RWPE1 (cell line): Measurements from ENCODE around the gene CAPN3.

Experiments
- CTCF ChIA-PET: fragments of 350-600 bp; sonication (Branson Sonifier 250); formaldehyde crosslinking; extraction: SDS; loops from one replicate; lab custom pipeline; 2021; lab: Yijun Ruan, JAX
- POLR2A ChIA-PET: fragments of 400-600 bp; formaldehyde crosslinking; extraction: SDS; loops from one replicate; lab custom pipeline; 2020; ENCODE audit warnings: antibody characterized with exemption; ENCODE audit not compliant: low non-redundant PET; lab: Yijun Ruan, JAX
- DNase-seq: peaks from one replicate; pipeline ENCODE4 v3.0.0; 2012; ENCODE audit warnings: low spot score
- H3K27ac ChIP-seq: fragments of 450-650 bp; 2 replicates; pipeline ENCODE4 v1.5.1; 2017
- TF ChIP-seq, protein P1 (sequence below): fragments of 450-650 bp; conservative IDR thresholded peaks from 2 replicates; pipeline ENCODE4 v1.5.1; 2017; ENCODE audit warnings: low read depth, mild to moderate bottlenecking

CAPN3 gene

DNA sequence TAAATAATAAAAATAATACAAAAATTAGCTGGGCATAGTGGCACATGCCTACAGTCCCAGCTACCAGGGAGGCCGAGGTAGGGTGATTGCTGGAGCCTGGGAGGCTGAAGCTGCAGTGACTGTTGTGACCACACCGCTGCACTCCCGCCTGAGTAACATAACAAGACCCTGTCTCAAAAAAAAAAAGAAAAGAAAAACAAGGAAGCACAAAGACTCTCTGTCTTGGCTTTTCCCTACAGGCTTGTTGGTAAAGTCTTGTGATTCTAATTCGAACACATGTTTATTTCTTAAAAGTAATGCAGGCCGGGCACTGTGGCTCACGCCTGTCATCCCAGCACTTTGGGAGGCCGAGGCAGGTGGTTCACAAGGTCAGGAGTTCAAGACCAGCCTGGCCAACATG, 60.1 kb downstream of the CAPN3 start:
- TF ChIP-seq, protein P1, sequence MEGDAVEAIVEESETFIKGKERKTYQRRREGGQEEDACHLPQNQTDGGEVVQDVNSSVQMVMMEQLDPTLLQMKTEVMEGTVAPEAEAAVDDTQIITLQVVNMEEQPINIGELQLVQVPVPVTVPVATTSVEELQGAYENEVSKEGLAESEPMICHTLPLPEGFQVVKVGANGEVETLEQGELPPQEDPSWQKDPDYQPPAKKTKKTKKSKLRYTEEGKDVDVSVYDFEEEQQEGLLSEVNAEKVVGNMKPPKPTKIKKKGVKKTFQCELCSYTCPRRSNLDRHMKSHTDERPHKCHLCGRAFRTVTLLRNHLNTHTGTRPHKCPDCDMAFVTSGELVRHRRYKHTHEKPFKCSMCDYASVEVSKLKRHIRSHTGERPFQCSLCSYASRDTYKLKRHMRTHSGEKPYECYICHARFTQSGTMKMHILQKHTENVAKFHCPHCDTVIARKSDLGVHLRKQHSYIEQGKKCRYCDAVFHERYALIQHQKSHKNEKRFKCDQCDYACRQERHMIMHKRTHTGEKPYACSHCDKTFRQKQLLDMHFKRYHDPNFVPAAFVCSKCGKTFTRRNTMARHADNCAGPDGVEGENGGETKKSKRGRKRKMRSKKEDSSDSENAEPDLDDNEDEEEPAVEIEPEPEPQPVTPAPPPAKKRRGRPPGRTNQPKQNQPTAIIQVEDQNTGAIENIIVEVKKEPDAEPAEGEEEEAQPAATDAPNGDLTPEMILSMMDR: no peak
- H3K27ac ChIP-seq: no peak overlapping the region
- POLR2A ChIA-PET: no interaction called here
- CTCF ChIA-PET: no interaction called here
- DNase-seq: no peak

DNA sequence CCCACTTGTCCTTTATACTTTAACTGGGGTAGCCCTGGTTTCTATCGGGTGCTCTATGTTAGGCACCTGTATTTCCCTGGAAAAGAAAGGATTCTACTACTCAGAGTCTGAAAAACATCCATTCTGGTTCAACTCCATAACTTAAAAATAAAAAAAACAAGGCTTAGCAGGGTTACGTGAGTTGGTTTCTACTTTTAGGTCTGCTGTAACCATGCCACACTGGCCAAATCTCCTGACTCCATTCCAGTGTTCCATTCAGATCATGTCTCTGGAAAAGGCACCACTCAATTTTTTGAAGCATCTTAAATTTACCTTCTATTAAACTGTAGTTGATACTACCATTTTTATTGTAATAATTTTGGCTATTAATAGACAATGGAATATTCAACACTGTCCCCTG, 62.1 kb downstream of the CAPN3 start:
- ChIA-PET POLR2A (no interaction called here), CTCF (no interaction called here)
- H3K27ac ChIP-seq: no peak overlapping the region
- TF ChIP-seq, protein P1: no peak
- DNase-seq: no peak

DNA sequence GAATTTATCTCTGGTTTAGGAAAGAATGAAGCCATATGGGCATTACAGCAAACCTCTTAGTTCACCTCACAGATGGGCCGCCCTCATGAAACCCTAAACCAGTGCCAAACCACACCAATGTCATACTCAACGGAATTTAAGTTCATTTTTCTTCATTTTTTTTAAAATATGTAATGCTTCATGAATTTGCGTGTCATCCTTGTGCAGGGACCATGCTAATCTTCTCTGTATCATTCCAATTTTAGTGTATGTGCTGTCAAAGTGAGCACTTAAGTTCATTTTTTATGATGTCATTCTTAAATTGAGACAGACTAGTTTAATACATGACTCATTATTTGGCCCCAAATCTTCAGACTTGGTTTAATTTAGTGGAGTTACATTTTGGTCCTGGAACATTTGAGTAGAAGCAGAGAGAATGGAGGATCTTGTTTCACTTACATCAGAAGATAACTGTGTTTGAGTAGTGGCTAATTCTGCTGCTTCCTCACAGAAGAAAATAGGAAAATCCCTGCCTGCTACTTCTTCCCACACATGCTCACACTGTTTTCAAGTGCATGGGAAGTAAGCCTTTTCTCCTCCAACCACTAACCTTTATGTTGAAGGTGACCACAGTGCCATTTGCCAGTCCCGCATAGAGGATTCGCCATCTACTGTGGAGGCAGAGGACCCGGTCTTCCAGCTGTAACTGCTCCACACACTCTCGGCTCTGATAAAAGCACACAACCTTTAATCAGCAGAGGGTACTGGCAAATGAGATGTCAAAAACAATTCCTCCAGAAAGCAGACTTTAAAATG, 68.3 kb downstream of the CAPN3 start:
- H3K27ac ChIP-seq: no peak overlapping the region
- TF ChIP-seq, protein P1: no peak
- POLR2A ChIA-PET: no interaction called here
- CTCF ChIA-PET: interaction anchor here (0.7 to 1.1 kb wide), 2 partner anchors 44 to 1142 kb away, joined by 3 read pairs; no protein-coding TSS in a partner anchor
- no peak for DNase-seq

DNA sequence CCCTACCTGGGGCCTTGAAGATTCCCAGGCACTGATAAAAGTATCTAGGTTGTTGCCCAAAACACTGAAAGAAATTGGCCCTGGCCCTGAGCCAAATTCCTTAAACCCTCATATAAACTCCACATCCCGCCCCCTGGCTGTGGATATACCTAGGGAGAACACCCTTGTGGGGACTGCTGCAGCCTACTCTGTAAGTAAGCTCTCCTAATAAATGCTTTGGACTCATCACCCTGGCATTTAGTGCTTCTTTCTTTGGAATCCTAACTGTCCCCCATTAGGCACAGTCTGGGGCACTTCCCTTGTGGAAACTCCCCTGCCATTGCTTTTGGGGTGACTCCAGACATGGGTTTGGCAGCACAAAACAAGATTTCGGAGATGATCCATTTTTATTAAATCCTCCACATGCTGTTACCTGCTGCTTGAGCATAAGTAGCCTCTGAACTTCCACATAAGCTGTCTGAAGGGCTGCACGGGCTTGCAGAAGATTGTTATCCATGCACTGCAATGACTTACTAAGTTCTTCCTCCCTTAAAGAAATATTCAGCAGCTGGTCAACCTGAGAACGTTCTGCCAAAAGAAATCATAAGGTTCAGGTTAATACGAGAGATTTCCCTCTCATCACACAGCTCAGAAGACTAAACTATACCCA, 85.2 kb downstream of the CAPN3 start:
- TF ChIP-seq, protein P1: no peak
- H3K27ac ChIP-seq: peak overlapping the region; percentile 45; the same call in 1 of the 2 replicates
- ChIA-PET POLR2A (no interaction called here), CTCF (no interaction called here)
- DNase-seq: no peak

DNA sequence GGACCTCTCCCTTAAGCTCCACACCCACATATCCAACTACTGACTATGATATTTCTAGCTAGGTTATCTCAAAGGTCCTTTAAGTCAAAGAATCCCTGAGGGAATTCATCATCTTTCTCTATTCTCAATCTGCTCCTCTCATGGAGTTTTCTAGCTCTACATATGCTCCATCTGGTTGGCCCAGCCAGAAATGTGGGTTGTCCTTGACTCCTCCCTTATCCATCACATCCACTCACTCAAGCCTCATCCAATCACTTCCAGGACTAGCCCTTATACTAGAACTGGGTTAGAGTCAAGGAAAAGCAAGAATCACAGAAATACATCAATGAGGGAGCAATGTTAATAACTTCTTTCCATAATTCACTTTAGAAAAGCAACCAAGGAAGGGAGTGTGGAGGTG, 86.2 kb downstream of the CAPN3 start:
- POLR2A ChIA-PET: no interaction called here
- DNase-seq: no peak
- H3K27ac ChIP-seq: no peak overlapping the region
- CTCF ChIA-PET: interaction anchor here (0.7 kb wide), 1 partner anchor 32 kb away, joined by 3 read pairs; no protein-coding TSS in a partner anchor
- TF ChIP-seq, protein P1: no peak

DNA sequence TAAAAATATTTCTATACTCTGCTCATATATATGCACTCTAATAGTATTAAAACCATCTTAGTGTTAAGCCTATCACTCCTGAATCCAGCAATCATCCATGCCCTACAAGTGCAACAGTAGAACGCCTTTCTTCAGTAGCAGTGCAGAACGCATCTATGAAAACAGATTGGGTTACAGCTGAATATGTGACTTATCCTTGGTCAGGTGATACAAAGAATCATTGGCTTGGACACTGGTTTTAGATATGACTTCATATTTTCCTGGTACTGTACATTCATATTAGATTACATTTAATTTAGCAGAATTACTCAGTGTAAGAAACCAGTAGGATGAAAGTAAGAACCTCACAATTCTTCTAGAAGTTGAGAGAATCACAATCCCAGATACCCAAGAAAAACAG, 88.3 kb downstream of the CAPN3 start:
- TF ChIP-seq, protein P1: no peak
- POLR2A ChIA-PET: no interaction called here
- CTCF ChIA-PET: no interaction called here
- no peak for DNase-seq
- no peak overlapping the region for H3K27ac ChIP-seq
